Gastrocnemius medialis (tissue), 4 donors: Measurements from ENCODE around the gene SUCLG2. TPM values are rescaled to one million over a fixed set of nuclear protein-coding genes. Genes with fewer than 3 reads are reported as not detected.

ENCODE experiments used
- ATAC-seq, 2 donors: fragments of 150-250 bp; one replicate each; pipeline ENCODE4 v1.9.1; 2016
- DNase-seq, 2 donors: peaks; one replicate each; pipeline ENCODE4 v3.0.0-alpha.2; 2019
- H3K27ac ChIP-seq, 4 donors: fragments of 200-600 bp; sonication (generic); 1 replicate in 1 of 4; 2 replicates in 3 of 4; pipeline ENCODE4 v1.5.1; 2016 to 2018; ENCODE audit warnings: mild to moderate bottlenecking in 2 of 4, moderate library complexity in 1 of 4
- H3K27me3 ChIP-seq, 3 donors: fragments of 200-600 bp; sonication (generic) in 2 of 3; 1 replicate in 1 of 3; 2 replicates in 2 of 3; pipeline versions ENCODE4 v1.5.1 to v1.6.0; 2016 to 2019; ENCODE audit warnings: mild to moderate bottlenecking in 1 of 3, moderate library complexity in 1 of 3
- H3K36me3 ChIP-seq, 2 donors: fragments of 200-600 bp; sonication (generic) in 1 of 2; one replicate each; pipeline ENCODE4 v1.5.1; 2017 to 2018
- H3K4me1 ChIP-seq, 2 donors: fragments of 200-600 bp; sonication (generic) in 1 of 2; one replicate each; pipeline ENCODE4 v1.5.1; 2016 to 2017; ENCODE audit warnings: mild to moderate bottlenecking in 2 of 2
- H3K4me3 ChIP-seq, 4 donors: fragments of 200-600 bp; sonication (generic) in 3 of 4; 1 replicate in 1 of 4; 2 replicates in 3 of 4; pipeline ENCODE4 v1.5.1; 2016 to 2019; ENCODE audit warnings: mild to moderate bottlenecking in 2 of 4
- H3K9me3 ChIP-seq, 3 donors: fragments of 200-600 bp; sonication (generic) in 2 of 3; 1 replicate in 1 of 3; 2 replicates in 2 of 3; pipeline ENCODE4 v1.5.1; 2016 to 2019
- POLR2A ChIP-seq, 2 donors: fragments of 450-650 bp; IDR thresholded peaks; one replicate each; pipeline ENCODE4 v1.6.1; 2017; ENCODE audit warnings: antibody characterized with exemption in 2 of 2, mild to moderate bottlenecking in 2 of 2, moderate library complexity in 2 of 2
- in situ Hi-C, 4 donors: fragments of 200-750 bp; cut with MboI; loops; one replicate each; pipeline versions ENCODE4 v1.15.0 to v1.8.0; 2017; ENCODE audit warnings: low sequenced_read_pairs in 4 of 4
- intact Hi-C: fragments of 100-400 bp; cut with DNase I; formaldehyde crosslinking; loops from one replicate; pipeline ENCODE4 v1.15.1; 2023; ENCODE audit warnings: low total_unique reads
- total RNA-seq, 4 donors: library from RNA; depleted of rRNA; stranded (reverse); fragments of >200 nt; gene quantifications; one replicate each; pipeline versions ENCODE4 v1.1.0 to v1.2.3, GENCODE V29; 2016
- TF ChIP-seq, protein P1 (sequence below), 5 experiments: fragments of 450-650 bp in 3 of 5; fragments of 200-600 bp in 2 of 5; sonication (generic) in 2 of 5; IDR thresholded peaks in 4 of 5; conservative IDR thresholded peaks in 1 of 5; 1 replicate in 4 of 5; 2 replicates in 1 of 5; pipeline ENCODE4 v1.5.1; 2016 to 2019; ENCODE audit warnings: antibody characterized with exemption in 5 of 5, mild to moderate bottlenecking in 3 of 5, moderate library complexity in 3 of 5

SUCLG2 gene
- total RNA-seq, 4 donors from 2014 or later: 64.3 to 106 (median 73.2) TPM

DNA sequence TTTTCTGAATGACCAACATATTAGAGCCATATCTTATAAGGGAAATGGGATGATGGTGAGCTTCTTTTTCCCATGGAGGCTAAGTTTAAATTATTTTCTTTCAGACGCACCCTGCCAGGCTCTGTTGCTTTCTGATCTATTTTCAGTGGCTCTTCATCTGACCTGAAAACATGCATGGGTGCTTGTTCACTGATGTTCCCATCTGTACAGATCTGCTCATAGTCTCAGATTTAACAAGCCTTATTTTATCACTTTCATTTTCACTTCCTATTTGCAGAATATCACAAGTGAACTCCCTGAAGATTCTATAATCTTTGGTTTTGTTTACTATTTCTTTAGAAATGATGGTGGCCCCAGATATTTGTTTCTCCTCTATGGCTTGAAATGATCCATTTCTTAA lies 31.1 kb upstream of the SUCLG2 start:
- in situ Hi-C loops (no loop called here), intact Hi-C loops (no loop called here)
- H3K27ac ChIP-seq: no peak overlapping the region
- TF ChIP-seq, protein P1, sequence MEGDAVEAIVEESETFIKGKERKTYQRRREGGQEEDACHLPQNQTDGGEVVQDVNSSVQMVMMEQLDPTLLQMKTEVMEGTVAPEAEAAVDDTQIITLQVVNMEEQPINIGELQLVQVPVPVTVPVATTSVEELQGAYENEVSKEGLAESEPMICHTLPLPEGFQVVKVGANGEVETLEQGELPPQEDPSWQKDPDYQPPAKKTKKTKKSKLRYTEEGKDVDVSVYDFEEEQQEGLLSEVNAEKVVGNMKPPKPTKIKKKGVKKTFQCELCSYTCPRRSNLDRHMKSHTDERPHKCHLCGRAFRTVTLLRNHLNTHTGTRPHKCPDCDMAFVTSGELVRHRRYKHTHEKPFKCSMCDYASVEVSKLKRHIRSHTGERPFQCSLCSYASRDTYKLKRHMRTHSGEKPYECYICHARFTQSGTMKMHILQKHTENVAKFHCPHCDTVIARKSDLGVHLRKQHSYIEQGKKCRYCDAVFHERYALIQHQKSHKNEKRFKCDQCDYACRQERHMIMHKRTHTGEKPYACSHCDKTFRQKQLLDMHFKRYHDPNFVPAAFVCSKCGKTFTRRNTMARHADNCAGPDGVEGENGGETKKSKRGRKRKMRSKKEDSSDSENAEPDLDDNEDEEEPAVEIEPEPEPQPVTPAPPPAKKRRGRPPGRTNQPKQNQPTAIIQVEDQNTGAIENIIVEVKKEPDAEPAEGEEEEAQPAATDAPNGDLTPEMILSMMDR (IDR thresholded peaks at IDR 0.05 in 4 of 5, conservative IDR thresholded peaks at IDR 0.05 in 1 of 5): no peak
- no peak for TF ChIP-seq POLR2A (IDR thresholded peaks at IDR 0.05)
- H3K9me3 ChIP-seq: no peaks in the 10 kb centered on the region
- no peaks in the 10 kb centered on the region for H3K36me3 ChIP-seq
- no peaks in the 10 kb centered on the region for H3K27me3 ChIP-seq
- H3K4me3 ChIP-seq: no peak overlapping the region
- no peaks in the 10 kb centered on the region for H3K4me1 ChIP-seq
- ATAC-seq (no peak), DNase-seq (no peak)

DNA sequence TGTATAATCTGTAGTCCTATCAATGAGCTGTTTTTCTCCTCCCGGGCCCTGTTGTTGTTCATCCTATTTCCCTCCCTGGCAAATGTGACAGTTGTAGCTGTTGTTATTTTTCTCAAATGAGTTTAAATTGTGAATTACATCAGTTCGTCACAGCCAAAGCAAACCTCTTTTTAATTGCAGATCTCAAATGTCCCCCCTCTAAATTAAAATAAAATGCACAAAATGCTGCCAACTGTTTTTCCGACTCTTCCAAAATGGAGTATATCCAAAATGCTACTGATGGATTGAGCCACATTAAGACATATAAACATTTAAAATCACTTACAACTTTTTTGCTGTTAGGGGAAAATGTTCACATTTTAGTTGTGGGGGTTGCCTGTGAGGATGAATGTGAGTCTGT lies 29.8 kb upstream of the SUCLG2 start:
- ATAC-seq (no peak), DNase-seq (no peak)
- H3K9me3 ChIP-seq: no peaks in the 10 kb centered on the region
- no peak overlapping the region for H3K27ac ChIP-seq
- no peak overlapping the region for H3K4me3 ChIP-seq
- H3K4me1 ChIP-seq: no peaks in the 10 kb centered on the region
- intact Hi-C loops (no loop called here), in situ Hi-C loops (no loop called here)
- no peaks in the 10 kb centered on the region for H3K27me3 ChIP-seq
- no peak for TF ChIP-seq POLR2A (IDR thresholded peaks at IDR 0.05)
- TF ChIP-seq, protein P1 (IDR thresholded peaks at IDR 0.05 in 4 of 5, conservative IDR thresholded peaks at IDR 0.05 in 1 of 5): no peak
- H3K36me3 ChIP-seq: no peaks in the 10 kb centered on the region

DNA sequence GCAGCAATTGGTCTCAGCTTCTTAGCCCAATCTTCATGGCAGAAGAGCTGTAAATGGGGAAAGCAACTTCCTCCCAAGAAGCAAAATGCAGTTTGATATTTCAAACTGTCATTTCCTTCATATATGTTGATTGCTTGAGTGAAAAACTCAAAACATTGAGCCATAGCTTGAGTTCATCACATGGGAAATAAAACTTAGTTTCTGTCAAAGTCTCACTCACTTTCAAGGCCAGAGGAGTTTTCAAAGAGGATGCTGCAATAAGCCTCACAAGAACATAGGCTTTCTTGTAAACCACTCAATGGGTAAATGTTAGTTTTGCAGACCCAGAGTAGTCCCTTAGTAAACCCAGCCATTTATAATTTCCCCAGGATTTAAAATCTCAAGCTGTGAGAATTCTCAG lies 29.1 kb upstream of the SUCLG2 start:
- H3K9me3 ChIP-seq: no peaks in the 10 kb centered on the region
- no peaks in the 10 kb centered on the region for H3K4me1 ChIP-seq
- intact Hi-C loops: no loop called here
- TF ChIP-seq POLR2A (IDR thresholded peaks at IDR 0.05): no peak
- TF ChIP-seq, protein P1 (IDR thresholded peaks at IDR 0.05 in 4 of 5, conservative IDR thresholded peaks at IDR 0.05 in 1 of 5): no peak
- no peak for DNase-seq
- ATAC-seq: no peak
- no peak overlapping the region for H3K4me3 ChIP-seq
- no peak overlapping the region for H3K27ac ChIP-seq
- no peaks in the 10 kb centered on the region for H3K36me3 ChIP-seq
- in situ Hi-C loops: no loop called here
- no peaks in the 10 kb centered on the region for H3K27me3 ChIP-seq

DNA sequence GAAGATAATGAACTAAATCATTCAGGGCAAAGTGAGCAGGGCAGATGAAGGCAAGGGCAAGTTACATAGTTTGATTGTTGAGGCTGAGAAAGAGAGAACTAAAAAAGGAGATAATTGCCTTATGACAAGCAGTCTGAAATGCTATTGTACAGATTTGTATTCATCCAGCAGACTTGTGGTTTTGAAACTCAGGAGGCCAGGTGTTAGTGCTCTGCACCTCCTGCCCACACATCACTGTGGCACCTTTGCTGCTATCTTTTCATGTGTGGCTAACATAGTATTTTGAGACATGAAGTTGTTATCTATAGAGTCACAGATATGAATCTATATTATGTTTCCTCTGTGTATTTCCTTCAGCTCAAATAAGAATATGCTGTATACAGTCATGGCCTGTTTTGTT lies 24.3 kb upstream of the SUCLG2 start:
- in situ Hi-C loops: no loop called here
- Histone ChIP-seq H3K4me1 (no peaks in the 10 kb centered on the region), H3K4me3 (no peak overlapping the region), H3K36me3 (no peaks in the 10 kb centered on the region), H3K9me3 (no peaks in the 10 kb centered on the region), H3K27ac (no peak overlapping the region), H3K27me3 (no peaks in the 10 kb centered on the region)
- ATAC-seq: no peak
- DNase-seq: no peak
- TF ChIP-seq POLR2A (IDR thresholded peaks at IDR 0.05): no peak
- TF ChIP-seq, protein P1 (IDR thresholded peaks at IDR 0.05 in 4 of 5, conservative IDR thresholded peaks at IDR 0.05 in 1 of 5): no peak
- intact Hi-C loops: no loop called here

DNA sequence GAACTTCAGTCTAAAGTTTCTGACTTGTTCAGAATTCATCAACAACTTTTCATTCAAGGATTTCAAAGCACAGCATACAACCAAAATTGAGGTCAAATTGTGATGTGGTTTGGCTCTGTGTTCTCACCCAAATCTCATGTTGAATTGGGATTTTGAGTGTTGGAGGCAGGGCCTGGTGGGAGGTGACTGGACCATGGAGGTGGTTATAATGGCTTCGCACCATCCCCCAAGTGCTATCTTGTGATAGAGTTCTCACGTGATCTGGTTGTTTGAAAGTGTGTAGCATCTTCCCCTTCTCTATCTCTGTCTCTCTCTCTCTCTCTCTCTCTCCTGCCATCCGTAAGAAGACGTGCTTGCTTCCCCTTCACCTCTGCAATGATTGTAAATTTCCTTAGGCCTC lies 19.6 kb upstream of the SUCLG2 start:
- no peak overlapping the region for H3K27ac ChIP-seq
- DNase-seq: no peak
- intact Hi-C loops: no loop called here
- no peak for TF ChIP-seq POLR2A (IDR thresholded peaks at IDR 0.05)
- TF ChIP-seq, protein P1 (IDR thresholded peaks at IDR 0.05 in 4 of 5, conservative IDR thresholded peaks at IDR 0.05 in 1 of 5): no peak
- no peaks in the 10 kb centered on the region for H3K4me1 ChIP-seq
- H3K4me3 ChIP-seq: no peak overlapping the region
- H3K36me3 ChIP-seq: no peaks in the 10 kb centered on the region
- H3K27me3 ChIP-seq: no peaks in the 10 kb centered on the region
- H3K9me3 ChIP-seq: no peaks in the 10 kb centered on the region
- in situ Hi-C loops: no loop called here
- no peak for ATAC-seq
